Measurements from ENCODE around the gene HDAC9.

HDAC9 gene

DNA sequence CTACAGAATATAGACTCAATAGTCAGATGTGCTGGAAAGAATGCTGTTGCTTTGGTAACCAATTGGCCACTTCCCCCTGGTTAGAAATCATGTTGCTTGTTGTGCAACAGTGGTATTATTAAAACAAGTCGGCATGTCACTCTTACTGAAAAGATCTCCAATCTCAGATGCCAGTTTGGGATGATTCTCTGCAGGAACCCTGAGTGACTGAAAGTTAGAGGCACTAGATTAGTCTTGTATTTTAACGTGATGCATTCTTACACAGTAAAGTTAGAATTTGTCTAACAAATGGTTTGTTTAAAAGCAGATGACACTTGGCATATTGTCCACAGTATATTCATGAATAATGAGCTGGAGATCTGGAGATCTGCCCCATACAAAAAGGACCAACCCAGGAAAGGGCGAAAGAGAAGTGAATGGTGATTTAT is 334.3 kb downstream of the HDAC9 start:
- TF ChIP-seq, protein P1, sequence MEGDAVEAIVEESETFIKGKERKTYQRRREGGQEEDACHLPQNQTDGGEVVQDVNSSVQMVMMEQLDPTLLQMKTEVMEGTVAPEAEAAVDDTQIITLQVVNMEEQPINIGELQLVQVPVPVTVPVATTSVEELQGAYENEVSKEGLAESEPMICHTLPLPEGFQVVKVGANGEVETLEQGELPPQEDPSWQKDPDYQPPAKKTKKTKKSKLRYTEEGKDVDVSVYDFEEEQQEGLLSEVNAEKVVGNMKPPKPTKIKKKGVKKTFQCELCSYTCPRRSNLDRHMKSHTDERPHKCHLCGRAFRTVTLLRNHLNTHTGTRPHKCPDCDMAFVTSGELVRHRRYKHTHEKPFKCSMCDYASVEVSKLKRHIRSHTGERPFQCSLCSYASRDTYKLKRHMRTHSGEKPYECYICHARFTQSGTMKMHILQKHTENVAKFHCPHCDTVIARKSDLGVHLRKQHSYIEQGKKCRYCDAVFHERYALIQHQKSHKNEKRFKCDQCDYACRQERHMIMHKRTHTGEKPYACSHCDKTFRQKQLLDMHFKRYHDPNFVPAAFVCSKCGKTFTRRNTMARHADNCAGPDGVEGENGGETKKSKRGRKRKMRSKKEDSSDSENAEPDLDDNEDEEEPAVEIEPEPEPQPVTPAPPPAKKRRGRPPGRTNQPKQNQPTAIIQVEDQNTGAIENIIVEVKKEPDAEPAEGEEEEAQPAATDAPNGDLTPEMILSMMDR (IDR thresholded peaks at IDR 0.05), result no peak
- H3K27ac ChIP-seq, result no peak overlapping the region
- H3K4me3 ChIP-seq (ENCODE audit: low read depth in 1 of 2, low read length in 1 of 2), result no peak overlapping the region
- no peaks in the 10 kb centered on the region for H3K4me1 ChIP-seq (ENCODE audit: control insufficient read depth in 1 of 2, insufficient read depth in 1 of 2, low read depth in 1 of 2, low read length in 1 of 2)
- no peaks in the 10 kb centered on the region for H3K9me3 ChIP-seq
- H3K36me3 ChIP-seq, result no peaks in the 10 kb centered on the region
- H3K27me3 ChIP-seq, result no peaks in the 10 kb centered on the region

- H3K27me3 ChIP-seq, result no peaks in the 10 kb centered on the region
- no peak overlapping the region for H3K27ac ChIP-seq
- no peaks in the 10 kb centered on the region for H3K9me3 ChIP-seq
- no peaks in the 10 kb centered on the region for H3K36me3 ChIP-seq
- TF ChIP-seq, protein P1 (IDR thresholded peaks at IDR 0.05), result no peak
- H3K4me3 ChIP-seq (ENCODE audit: low read depth in 1 of 2, low read length in 1 of 2), result no peak overlapping the region
- H3K4me1 ChIP-seq (ENCODE audit: control insufficient read depth in 1 of 2, insufficient read depth in 1 of 2, low read depth in 1 of 2, low read length in 1 of 2), result no peaks in the 10 kb centered on the region
Observed at GRCh38 chr7:18831419-18831818, 335.9 kb downstream of the HDAC9 start.

DNA sequence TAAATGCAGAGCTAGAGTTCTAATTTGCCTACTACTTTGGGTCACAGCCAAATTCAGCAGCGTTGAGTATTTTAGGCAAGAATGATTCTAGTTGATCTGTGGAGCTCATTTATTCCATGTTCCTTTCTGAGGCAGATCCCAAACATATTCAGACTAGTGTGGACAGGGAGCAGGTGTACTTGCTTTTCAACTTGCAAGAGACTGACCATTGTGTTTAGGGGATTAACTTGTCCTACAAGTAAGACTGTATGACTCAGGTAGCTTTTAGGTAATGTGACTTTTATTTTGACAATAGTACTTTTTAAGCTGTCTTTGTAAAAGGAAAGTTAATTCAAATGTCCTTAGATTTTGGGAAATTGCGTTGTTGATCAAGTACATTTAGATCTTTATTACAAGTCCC is 336.4 kb downstream of the HDAC9 start:
- H3K9me3 ChIP-seq, result no peaks in the 10 kb centered on the region
- H3K27me3 ChIP-seq, result no peaks in the 10 kb centered on the region
- H3K36me3 ChIP-seq, result no peaks in the 10 kb centered on the region
- H3K4me3 ChIP-seq (ENCODE audit: low read depth in 1 of 2, low read length in 1 of 2), result no peak overlapping the region
- TF ChIP-seq, protein P1 (IDR thresholded peaks at IDR 0.05), result no peak
- H3K27ac ChIP-seq, result no peak overlapping the region
- H3K4me1 ChIP-seq (ENCODE audit: control insufficient read depth in 1 of 2, insufficient read depth in 1 of 2, low read depth in 1 of 2, low read length in 1 of 2), result no peaks in the 10 kb centered on the region

DNA sequence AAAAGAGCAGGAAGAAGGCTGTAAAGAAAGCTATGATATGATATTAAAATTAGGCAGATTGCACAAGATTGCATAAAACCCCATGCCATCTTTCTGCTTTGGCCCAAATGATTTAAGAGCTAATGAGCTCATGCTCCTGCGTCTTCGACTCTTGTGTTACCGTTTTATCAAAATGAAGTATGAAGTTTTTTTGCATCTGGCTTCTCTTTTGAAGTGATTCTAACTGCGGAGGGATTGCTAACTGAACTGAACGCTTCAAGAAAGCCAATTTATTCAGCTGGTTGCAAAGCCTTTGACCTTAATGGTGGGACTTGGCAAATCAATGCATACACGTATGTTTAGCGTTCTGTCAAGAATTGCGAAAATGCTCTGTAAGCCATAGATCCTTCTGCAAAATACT is 339.0 kb downstream of the HDAC9 start:
- Histone ChIP-seq H3K27ac (no peak overlapping the region), H3K36me3 (no peaks in the 10 kb centered on the region), H3K9me3 (no peaks in the 10 kb centered on the region), H3K4me3 (ENCODE audit: low read depth in 1 of 2, low read length in 1 of 2) (no peak overlapping the region), H3K27me3 (no peaks in the 10 kb centered on the region), H3K4me1 (ENCODE audit: control insufficient read depth in 1 of 2, insufficient read depth in 1 of 2, low read depth in 1 of 2, low read length in 1 of 2) (no peaks in the 10 kb centered on the region)
- TF ChIP-seq, protein P1 (IDR thresholded peaks at IDR 0.05), result no peak

- no peaks in the 10 kb centered on the region for H3K4me1 ChIP-seq (ENCODE audit: control insufficient read depth in 1 of 2, insufficient read depth in 1 of 2, low read depth in 1 of 2, low read length in 1 of 2)
- no peaks in the 10 kb centered on the region for H3K27me3 ChIP-seq
- H3K9me3 ChIP-seq, result no peaks in the 10 kb centered on the region
- H3K4me3 ChIP-seq (ENCODE audit: low read depth in 1 of 2, low read length in 1 of 2), result no peak overlapping the region
- TF ChIP-seq, protein P1 (IDR thresholded peaks at IDR 0.05), result no peak
- H3K36me3 ChIP-seq, result no peaks in the 10 kb centered on the region
- H3K27ac ChIP-seq, result no peak overlapping the region
Observed at GRCh38 chr7:18835001-18835690, 339.6 kb downstream of the HDAC9 start.
